ACHN (cell line): ENCODE measurements around the gene KNL1.
A peak's percentile ranks its signal among the peaks of the same experiment; 100 is the strongest.

Source experiments
- DNase-seq: peaks from one replicate; pipeline ENCODE4 v3.0.0-alpha.2; 2015
- in situ Hi-C: cut with HindIII; loops from 2 replicates; pipeline ENCODE4 v1.10.0; 2017; ENCODE audit warnings: low sequenced_read_pairs, low pct_ligation_motif_present, low pct_unique_long_range_greater_than_20kb

Gene KNL1

DNA sequence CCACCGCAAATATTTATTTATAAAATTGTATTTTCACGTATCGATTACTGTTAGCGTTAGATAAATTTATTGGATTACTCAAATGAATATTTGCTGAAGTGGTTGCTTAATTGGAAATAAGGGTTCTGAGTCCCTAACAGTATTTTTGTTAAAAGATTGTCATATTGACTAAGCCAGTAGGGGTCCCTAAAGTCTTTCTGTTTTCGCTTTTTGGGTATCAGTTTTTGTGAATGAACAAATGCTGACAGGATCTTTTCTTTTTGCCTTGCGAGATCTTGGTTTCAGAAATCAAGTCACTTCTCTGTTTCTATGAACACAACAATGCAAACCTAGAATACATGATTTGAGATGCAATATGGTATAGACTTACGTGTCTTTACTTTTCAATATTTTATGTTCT lies 108.0 kb downstream of the KNL1 start:
- in situ Hi-C loops: no loop called here
- DNase-seq: peak; percentile 17

- DNase-seq: no peak
- in situ Hi-C loops: no loop called here
Observed at GRCh38 chr15:40706121-40706520, 112.1 kb downstream of the KNL1 start.
